ENCODE measurements around the gene ARF6.

Gene ARF6

DNA sequence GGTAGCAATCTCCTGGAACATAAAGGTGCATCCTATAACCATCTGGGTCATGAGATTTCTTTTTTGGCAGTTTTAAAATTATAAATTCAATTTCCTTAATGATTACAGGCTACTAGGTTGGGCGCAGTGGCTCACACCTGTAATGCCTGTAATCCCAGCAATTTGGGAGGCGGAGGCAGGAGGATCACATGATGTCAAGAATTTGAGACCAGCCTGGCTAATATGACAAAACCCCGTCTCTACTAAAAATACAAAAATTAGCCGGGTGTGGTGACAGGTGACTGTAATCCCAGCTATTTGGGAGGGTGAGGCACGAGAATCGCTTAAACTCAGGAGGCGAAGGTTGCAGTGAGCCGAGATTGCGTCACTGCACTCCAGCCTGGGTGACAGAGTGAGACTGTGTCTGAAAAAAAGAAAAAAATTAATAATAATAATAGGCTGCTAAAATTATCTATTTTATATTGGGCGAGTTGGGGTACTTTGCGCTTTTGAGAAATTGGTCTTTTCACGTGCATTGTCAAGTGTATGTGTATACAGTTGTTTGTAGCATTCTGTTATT is 17.2 kb upstream of the ARF6 start:
- Histone ChIP-seq H3K79me2 (ENCODE audit: low read length) (no peaks in the 10 kb centered on the region), H3K9ac (ENCODE audit: low read length) (no peak overlapping the region), H3K4me1 (ENCODE audit: low read length) (peaks cover 33% of the 10 kb centered on the region), H3K9me3 (ENCODE audit: insufficient read depth, low read length) (no peaks in the 10 kb centered on the region), H4K20me1 (ENCODE audit: insufficient read depth, low read length) (no peaks in the 10 kb centered on the region), H3K27me3 (ENCODE audit: low read depth, low read length) (no peaks in the 10 kb centered on the region), H3K4me3 (ENCODE audit: low read length) (no peak overlapping the region), H2AFZ (ENCODE audit: low read depth, low read length) (no peak overlapping the region), H3K4me2 (ENCODE audit: low read length) (no peak overlapping the region), H3K27ac (ENCODE audit: low read length) (no peak overlapping the region), H3K36me3 (replicated peaks; ENCODE audit: low read depth, low read length) (no peaks in the 10 kb centered on the region)
- TF ChIP-seq EZH2phosphoT487 (IDR thresholded peaks at IDR 0.05; ENCODE audit: low read depth) = no peak
- TF ChIP-seq, protein P1, sequence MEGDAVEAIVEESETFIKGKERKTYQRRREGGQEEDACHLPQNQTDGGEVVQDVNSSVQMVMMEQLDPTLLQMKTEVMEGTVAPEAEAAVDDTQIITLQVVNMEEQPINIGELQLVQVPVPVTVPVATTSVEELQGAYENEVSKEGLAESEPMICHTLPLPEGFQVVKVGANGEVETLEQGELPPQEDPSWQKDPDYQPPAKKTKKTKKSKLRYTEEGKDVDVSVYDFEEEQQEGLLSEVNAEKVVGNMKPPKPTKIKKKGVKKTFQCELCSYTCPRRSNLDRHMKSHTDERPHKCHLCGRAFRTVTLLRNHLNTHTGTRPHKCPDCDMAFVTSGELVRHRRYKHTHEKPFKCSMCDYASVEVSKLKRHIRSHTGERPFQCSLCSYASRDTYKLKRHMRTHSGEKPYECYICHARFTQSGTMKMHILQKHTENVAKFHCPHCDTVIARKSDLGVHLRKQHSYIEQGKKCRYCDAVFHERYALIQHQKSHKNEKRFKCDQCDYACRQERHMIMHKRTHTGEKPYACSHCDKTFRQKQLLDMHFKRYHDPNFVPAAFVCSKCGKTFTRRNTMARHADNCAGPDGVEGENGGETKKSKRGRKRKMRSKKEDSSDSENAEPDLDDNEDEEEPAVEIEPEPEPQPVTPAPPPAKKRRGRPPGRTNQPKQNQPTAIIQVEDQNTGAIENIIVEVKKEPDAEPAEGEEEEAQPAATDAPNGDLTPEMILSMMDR (IDR thresholded peaks at IDR 0.05; ENCODE audit: low read depth, low read length) = no peak

DNA sequence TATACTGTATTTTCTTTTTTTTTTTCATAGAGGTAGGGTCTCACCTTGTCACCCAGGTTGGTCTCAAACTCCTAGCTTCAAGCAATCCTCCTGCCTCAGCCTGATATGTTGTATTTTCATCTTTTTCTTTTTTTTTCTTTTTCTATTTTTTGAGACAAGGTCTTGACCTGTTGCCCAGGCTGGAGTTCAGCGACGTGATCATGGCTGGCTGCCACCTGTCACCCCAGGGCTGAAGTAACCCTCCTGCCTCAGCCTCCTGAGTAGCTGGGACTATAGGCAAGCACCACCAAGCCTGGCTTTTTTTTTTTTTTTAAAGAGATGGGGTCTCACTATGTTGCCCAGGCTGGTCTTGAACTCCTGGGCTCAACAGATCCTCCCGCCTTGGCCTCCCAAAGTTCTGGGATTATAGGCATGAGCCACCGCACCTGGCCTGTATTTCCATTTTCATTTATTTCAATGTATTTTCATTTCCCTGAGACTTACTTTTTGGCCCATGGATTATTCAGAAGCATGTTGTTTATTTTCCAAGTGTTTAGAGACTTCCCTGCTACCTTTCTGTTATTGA is 16.2 kb upstream of the ARF6 start:
- no peak overlapping the region for H3K4me2 ChIP-seq (ENCODE audit: low read length)
- TF ChIP-seq, protein P1 (IDR thresholded peaks at IDR 0.05; ENCODE audit: low read depth, low read length) = no peak
- TF ChIP-seq EZH2phosphoT487 (IDR thresholded peaks at IDR 0.05; ENCODE audit: low read depth) = no peak

DNA sequence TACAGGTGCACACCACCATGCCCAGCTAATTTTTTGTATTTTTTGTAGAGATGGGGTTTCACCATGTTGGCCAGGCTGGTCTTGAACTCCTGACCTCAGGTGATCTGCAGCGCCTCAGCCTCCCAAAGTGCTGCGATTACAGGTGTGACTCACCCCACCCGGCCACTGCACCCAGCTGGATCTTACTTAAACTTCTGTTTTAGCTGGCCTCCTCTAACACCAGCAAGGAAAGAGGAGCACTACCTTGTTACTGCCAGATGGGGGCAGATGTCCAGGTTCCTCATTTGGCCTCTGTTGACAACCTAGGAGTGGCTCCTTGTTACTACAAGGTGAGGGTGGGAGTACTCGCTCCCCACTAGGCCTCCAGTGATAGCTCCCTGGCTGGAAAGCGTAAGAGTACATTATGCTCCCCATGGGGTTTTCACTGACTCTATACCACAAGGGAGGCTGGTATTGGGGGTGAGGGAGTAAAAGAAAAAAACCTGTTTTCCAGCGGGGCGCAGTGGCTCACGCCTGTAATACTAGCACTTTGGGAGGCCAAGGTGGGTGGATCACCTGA is 13.2 kb upstream of the ARF6 start:
- Histone ChIP-seq H3K9me3 (ENCODE audit: insufficient read depth, low read length) (no peaks in the 10 kb centered on the region), H3K4me2 (ENCODE audit: low read length) (peak overlapping the region; percentile 42), H3K79me2 (ENCODE audit: low read length) (no peaks in the 10 kb centered on the region), H3K27ac (ENCODE audit: low read length) (peak overlapping the region; percentile 48), H3K4me3 (ENCODE audit: low read length) (peak overlapping the region; percentile 48), H3K9ac (ENCODE audit: low read length) (peak overlapping the region; percentile 55), H3K36me3 (replicated peaks; ENCODE audit: low read depth, low read length) (no peaks in the 10 kb centered on the region), H2AFZ (ENCODE audit: low read depth, low read length) (peak overlapping the region; percentile 73), H3K27me3 (ENCODE audit: low read depth, low read length) (no peaks in the 10 kb centered on the region), H3K4me1 (ENCODE audit: low read length) (peaks cover 22% of the 10 kb centered on the region), H4K20me1 (ENCODE audit: insufficient read depth, low read length) (no peaks in the 10 kb centered on the region)
- no peak for TF ChIP-seq EZH2phosphoT487 (IDR thresholded peaks at IDR 0.05; ENCODE audit: low read depth)
- TF ChIP-seq, protein P1 (IDR thresholded peaks at IDR 0.05; ENCODE audit: low read depth, low read length) = peak; percentile 65

More for the DNA sequence above, 16.2 kb upstream of the ARF6 start:
- no peaks in the 10 kb centered on the region for H3K9me3 ChIP-seq (ENCODE audit: insufficient read depth, low read length)
- no peak overlapping the region for H2AFZ ChIP-seq (ENCODE audit: low read depth, low read length)
- H3K27me3 ChIP-seq (ENCODE audit: low read depth, low read length) = no peaks in the 10 kb centered on the region
- no peak overlapping the region for H3K9ac ChIP-seq (ENCODE audit: low read length)
- H3K36me3 ChIP-seq (replicated peaks; ENCODE audit: low read depth, low read length) = no peaks in the 10 kb centered on the region
- no peak overlapping the region for H3K4me3 ChIP-seq (ENCODE audit: low read length)
- H3K27ac ChIP-seq (ENCODE audit: low read length) = no peak overlapping the region
- H3K4me1 ChIP-seq (ENCODE audit: low read length) = peaks cover 27% of the 10 kb centered on the region
- H4K20me1 ChIP-seq (ENCODE audit: insufficient read depth, low read length) = no peaks in the 10 kb centered on the region
- H3K79me2 ChIP-seq (ENCODE audit: low read length) = no peaks in the 10 kb centered on the region

DNA sequence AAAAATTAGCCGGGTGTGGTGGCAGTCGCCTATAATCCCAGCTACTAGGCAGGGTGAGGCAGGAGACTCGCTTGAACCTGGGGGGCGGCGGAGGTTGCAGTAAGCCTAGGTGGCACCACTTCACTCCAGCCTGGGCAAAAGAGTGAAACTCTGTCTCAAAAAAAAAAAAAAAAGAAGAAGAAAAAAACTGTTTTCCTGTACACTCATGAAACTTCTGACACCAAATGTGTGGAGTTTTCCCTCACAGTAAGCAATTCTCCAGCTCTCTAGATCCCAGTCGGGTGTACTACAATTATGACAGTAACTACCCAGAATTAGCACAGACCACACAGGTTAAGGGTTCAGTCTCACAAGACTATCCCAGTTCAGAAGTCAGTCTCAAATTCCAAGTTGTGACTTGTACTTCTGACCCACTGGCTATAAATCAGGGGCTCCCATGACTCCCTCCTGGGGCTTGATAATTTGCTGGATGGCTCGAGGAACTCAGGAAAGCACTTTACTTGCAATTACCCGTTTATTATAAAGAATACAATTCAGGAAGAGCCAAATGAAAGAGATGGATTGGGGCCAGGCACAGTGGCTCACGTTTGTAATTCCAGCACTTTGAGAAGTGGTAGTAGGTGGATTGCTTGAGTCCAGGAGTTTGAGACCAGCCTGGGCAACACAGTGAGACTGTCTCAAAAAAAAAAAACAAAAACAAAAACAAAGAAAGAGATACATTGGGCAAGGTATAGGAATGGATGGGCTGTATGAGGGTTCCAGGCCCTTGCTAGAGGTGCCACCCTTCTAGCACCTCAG is 12.4 kb upstream of the ARF6 start:
- Histone ChIP-seq H3K27ac (ENCODE audit: low read length) (peak overlapping the region; percentile 48), H3K4me2 (ENCODE audit: low read length) (peak overlapping the region; percentile 42), H2AFZ (ENCODE audit: low read depth, low read length) (peak overlapping the region; percentile 73)

More for the DNA sequence above, 12.4 kb upstream of the ARF6 start:
- no peaks in the 10 kb centered on the region for H3K79me2 ChIP-seq (ENCODE audit: low read length)
- peak overlapping the region; percentile 55 for H3K9ac ChIP-seq (ENCODE audit: low read length)
- peaks cover 22% of the 10 kb centered on the region for H3K4me1 ChIP-seq (ENCODE audit: low read length)
- H3K4me3 ChIP-seq (ENCODE audit: low read length) = peak overlapping the region; percentile 48
- TF ChIP-seq, protein P1 (IDR thresholded peaks at IDR 0.05; ENCODE audit: low read depth, low read length) = no peak
- TF ChIP-seq EZH2phosphoT487 (IDR thresholded peaks at IDR 0.05; ENCODE audit: low read depth) = no peak
- H3K27me3 ChIP-seq (ENCODE audit: low read depth, low read length) = no peaks in the 10 kb centered on the region
- no peaks in the 10 kb centered on the region for H3K36me3 ChIP-seq (replicated peaks; ENCODE audit: low read depth, low read length)
- H3K9me3 ChIP-seq (ENCODE audit: insufficient read depth, low read length) = no peaks in the 10 kb centered on the region
- no peaks in the 10 kb centered on the region for H4K20me1 ChIP-seq (ENCODE audit: insufficient read depth, low read length)
